ENCODE data around the gene SLC39A2. TPM values are rescaled to one million over a fixed set of nuclear protein-coding genes. Genes with fewer than 3 reads are reported as not detected.
"Not testable (repeated sequence)": the region's sequence is repeated elsewhere in the genome, so short reads cannot be mapped to it uniquely, and the experiment has no call there.

SLC39A2 gene
- total RNA-seq, 1 donor from 2014 or later: 1.1 TPM

DNA sequence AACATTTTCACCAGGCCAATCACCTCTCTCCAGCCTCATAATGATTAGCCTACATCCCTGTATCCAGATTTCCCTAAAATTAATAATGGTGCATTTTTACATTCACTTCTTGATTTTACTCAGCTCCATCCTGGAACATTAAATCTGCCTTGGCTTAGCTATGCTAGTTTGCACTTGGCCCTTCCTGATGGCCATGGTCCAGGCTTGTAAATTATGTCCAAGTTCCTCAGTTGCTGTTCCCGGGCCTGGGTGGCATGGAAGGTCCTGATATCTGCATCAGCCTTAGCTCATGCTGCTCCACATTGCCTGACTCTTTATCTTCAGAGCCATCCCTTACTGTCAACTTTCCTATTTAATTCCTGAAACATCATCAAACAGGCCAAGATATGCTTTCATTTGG lies 20.4 kb upstream of the SLC39A2 start:
- Mint-ChIP-seq H3K4me3 (ENCODE audit: unreplicated experiment) (no peak overlapping the region), H3K36me3 (ENCODE audit: unreplicated experiment) (no peaks in the 10 kb centered on the region), H3K27ac (ENCODE audit: unreplicated experiment) (no peak overlapping the region), H3K4me1 (ENCODE audit: unreplicated experiment) (peaks cover 25% of the 10 kb centered on the region), H3K27me3 (ENCODE audit: unreplicated experiment) (peaks cover 2% of the 10 kb centered on the region), H3K9me3 (ENCODE audit: unreplicated experiment) (no peaks in the 10 kb centered on the region)
- no peak for DNase-seq (ENCODE audit: extremely low spot score, unreplicated experiment)
- TF ChIP-seq, protein P1, sequence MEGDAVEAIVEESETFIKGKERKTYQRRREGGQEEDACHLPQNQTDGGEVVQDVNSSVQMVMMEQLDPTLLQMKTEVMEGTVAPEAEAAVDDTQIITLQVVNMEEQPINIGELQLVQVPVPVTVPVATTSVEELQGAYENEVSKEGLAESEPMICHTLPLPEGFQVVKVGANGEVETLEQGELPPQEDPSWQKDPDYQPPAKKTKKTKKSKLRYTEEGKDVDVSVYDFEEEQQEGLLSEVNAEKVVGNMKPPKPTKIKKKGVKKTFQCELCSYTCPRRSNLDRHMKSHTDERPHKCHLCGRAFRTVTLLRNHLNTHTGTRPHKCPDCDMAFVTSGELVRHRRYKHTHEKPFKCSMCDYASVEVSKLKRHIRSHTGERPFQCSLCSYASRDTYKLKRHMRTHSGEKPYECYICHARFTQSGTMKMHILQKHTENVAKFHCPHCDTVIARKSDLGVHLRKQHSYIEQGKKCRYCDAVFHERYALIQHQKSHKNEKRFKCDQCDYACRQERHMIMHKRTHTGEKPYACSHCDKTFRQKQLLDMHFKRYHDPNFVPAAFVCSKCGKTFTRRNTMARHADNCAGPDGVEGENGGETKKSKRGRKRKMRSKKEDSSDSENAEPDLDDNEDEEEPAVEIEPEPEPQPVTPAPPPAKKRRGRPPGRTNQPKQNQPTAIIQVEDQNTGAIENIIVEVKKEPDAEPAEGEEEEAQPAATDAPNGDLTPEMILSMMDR (IDR thresholded peaks at IDR 0.05): no peak

GRCh38 chr14:20980906-20981305 lies 18.2 kb upstream of the SLC39A2 start:
- no peak overlapping the region for H3K27ac Mint-ChIP-seq (ENCODE audit: unreplicated experiment)
- TF ChIP-seq, protein P1 (IDR thresholded peaks at IDR 0.05): no peak

GRCh38 chr14:20982646-20983369 lies 16.3 kb upstream of the SLC39A2 start:
- no peak overlapping the region for H3K27ac Mint-ChIP-seq (ENCODE audit: unreplicated experiment)
- TF ChIP-seq, protein P1 (IDR thresholded peaks at IDR 0.05): no peak
- H3K36me3 Mint-ChIP-seq (ENCODE audit: unreplicated experiment): no peaks in the 10 kb centered on the region
- H3K4me3 Mint-ChIP-seq (ENCODE audit: unreplicated experiment): no peak overlapping the region
- no peaks in the 10 kb centered on the region for H3K9me3 Mint-ChIP-seq (ENCODE audit: unreplicated experiment)
- H3K27me3 Mint-ChIP-seq (ENCODE audit: unreplicated experiment): peaks cover 2% of the 10 kb centered on the region
- H3K4me1 Mint-ChIP-seq (ENCODE audit: unreplicated experiment): peaks cover 11% of the 10 kb centered on the region
- DNase-seq (ENCODE audit: extremely low spot score, unreplicated experiment): no peak

More at GRCh38 chr14:20980906-20981305, 18.2 kb upstream of the SLC39A2 start:
- Mint-ChIP-seq H3K27me3 (ENCODE audit: unreplicated experiment) (peaks cover 2% of the 10 kb centered on the region), H3K4me1 (ENCODE audit: unreplicated experiment) (peaks cover 5% of the 10 kb centered on the region), H3K36me3 (ENCODE audit: unreplicated experiment) (no peaks in the 10 kb centered on the region), H3K4me3 (ENCODE audit: unreplicated experiment) (no peak overlapping the region), H3K9me3 (ENCODE audit: unreplicated experiment) (no peaks in the 10 kb centered on the region)
- DNase-seq (ENCODE audit: extremely low spot score, unreplicated experiment): no peak

DNA sequence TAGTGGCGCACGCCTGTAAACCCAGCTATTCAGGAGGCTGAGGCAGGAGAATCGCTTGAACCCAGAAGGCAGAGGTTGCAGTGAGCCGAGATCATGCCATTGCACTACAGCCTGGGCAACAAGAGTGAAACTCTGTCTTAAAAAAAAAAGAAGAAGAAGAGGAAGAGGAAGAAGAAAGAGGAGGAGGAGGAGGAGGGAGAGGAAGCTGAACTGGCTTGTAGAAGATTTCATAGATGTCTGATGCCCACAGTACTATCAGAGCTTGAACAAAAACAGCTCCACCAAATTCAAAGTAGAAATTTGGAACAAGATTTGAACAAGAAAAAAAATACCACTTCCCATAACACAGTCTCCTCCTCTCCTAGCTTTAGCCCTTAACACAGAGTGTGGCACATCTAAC lies 13.4 kb upstream of the SLC39A2 start:
- H3K27me3 Mint-ChIP-seq (ENCODE audit: unreplicated experiment); DNase-seq (ENCODE audit: extremely low spot score, unreplicated experiment); H3K9me3 Mint-ChIP-seq (ENCODE audit: unreplicated experiment); H3K27ac Mint-ChIP-seq (ENCODE audit: unreplicated experiment); H3K36me3 Mint-ChIP-seq (ENCODE audit: unreplicated experiment); H3K4me3 Mint-ChIP-seq (ENCODE audit: unreplicated experiment): not testable (repeated sequence)
- H3K4me1 Mint-ChIP-seq (ENCODE audit: unreplicated experiment): peaks cover 21% of the 10 kb centered on the region

GRCh38 chr14:20986811-20987210 lies 12.3 kb upstream of the SLC39A2 start:
- Mint-ChIP-seq H3K4me3 (ENCODE audit: unreplicated experiment) (no peak overlapping the region), H3K36me3 (ENCODE audit: unreplicated experiment) (peaks cover 2% of the 10 kb centered on the region), H3K9me3 (ENCODE audit: unreplicated experiment) (no peaks in the 10 kb centered on the region), H3K27ac (ENCODE audit: unreplicated experiment) (peak overlapping the region; percentile 85), H3K4me1 (ENCODE audit: unreplicated experiment) (peaks cover 30% of the 10 kb centered on the region), H3K27me3 (ENCODE audit: unreplicated experiment) (peaks cover 2% of the 10 kb centered on the region)
- TF ChIP-seq, protein P1 (IDR thresholded peaks at IDR 0.05): no peak
- no peak for DNase-seq (ENCODE audit: extremely low spot score, unreplicated experiment)

Data from osteocyte (in vitro differentiated cells).